Activated naive CD8-positive, alpha-beta T cell treated with anti-CD3 and anti-CD28 coated beads for 36 hours (primary cell): ENCODE results near the gene TLR10. TPM values are rescaled to one million over a fixed set of nuclear protein-coding genes. Genes with fewer than 3 reads are reported as not detected.

Source experiments
- DNase-seq: peaks from one replicate; pipeline ENCODE4 v3.0.0; 2021
- H3K27ac Mint-ChIP-seq: one replicate; pipeline ENCODE4 v1.8.0; 2022; ENCODE audit warnings: mild to moderate bottlenecking, moderate library complexity, mixed read lengths
- H3K27me3 Mint-ChIP-seq: one replicate; pipeline ENCODE4 v1.8.0; 2022; ENCODE audit warnings: mild to moderate bottlenecking, mixed read lengths
- H3K36me3 Mint-ChIP-seq: one replicate; pipeline ENCODE4 v1.8.0; 2021; ENCODE audit warnings: mild to moderate bottlenecking, mixed read lengths
- H3K4me1 Mint-ChIP-seq: one replicate; pipeline ENCODE4 v1.8.0; 2021; ENCODE audit warnings: mixed read lengths
- H3K4me3 Mint-ChIP-seq: one replicate; pipeline ENCODE4 v1.8.0; 2022; ENCODE audit warnings: mild to moderate bottlenecking, moderate library complexity, mixed read lengths
- H3K9me3 Mint-ChIP-seq: one replicate; pipeline ENCODE4 v1.8.0; 2022; ENCODE audit warnings: mixed read lengths
- total RNA-seq, 2 experiments: library from RNA; stranded (reverse); gene quantifications; one replicate each; pipeline ENCODE4 v1.2.3, GENCODE V29; 2021

The TLR10 gene
- total RNA-seq, 2 experiments from 2014 or later: 0.26 to 0.29 TPM

- Mint-ChIP-seq H3K9me3 (peaks cover 11% of the 10 kb centered on the region), H3K4me3 (no peak overlapping the region), H3K36me3 (no peaks in the 10 kb centered on the region), H3K4me1 (peaks cover 14% of the 10 kb centered on the region), H3K27ac (no peak overlapping the region), H3K27me3 (no peaks in the 10 kb centered on the region)
- DNase-seq: no peak
Measured at GRCh38 chr4:38764277-38764676, 18.5 kb downstream of the TLR10 start.

GRCh38 chr4:38762560-38762959, 20.2 kb downstream of the TLR10 start:
- Mint-ChIP-seq H3K27ac (no peak overlapping the region), H3K36me3 (no peaks in the 10 kb centered on the region), H3K4me1 (peaks cover 15% of the 10 kb centered on the region), H3K4me3 (no peak overlapping the region), H3K27me3 (no peaks in the 10 kb centered on the region), H3K9me3 (peaks cover 11% of the 10 kb centered on the region)
- no peak for DNase-seq

GRCh38 chr4:38759790-38760122, 23.0 kb downstream of the TLR10 start:
- Mint-ChIP-seq H3K36me3 (no peaks in the 10 kb centered on the region), H3K4me1 (peaks cover 15% of the 10 kb centered on the region), H3K27me3 (no peaks in the 10 kb centered on the region), H3K4me3 (no peak overlapping the region), H3K9me3 (no peaks in the 10 kb centered on the region), H3K27ac (no peak overlapping the region)
- DNase-seq: no peak

GRCh38 chr4:38759113-38759789, 23.5 kb downstream of the TLR10 start:
- peaks cover 15% of the 10 kb centered on the region for H3K4me1 Mint-ChIP-seq
- no peaks in the 10 kb centered on the region for H3K27me3 Mint-ChIP-seq
- H3K9me3 Mint-ChIP-seq: no peaks in the 10 kb centered on the region
- peak; percentile 54 for DNase-seq
- no peaks in the 10 kb centered on the region for H3K36me3 Mint-ChIP-seq
- H3K4me3 Mint-ChIP-seq: no peak overlapping the region
- H3K27ac Mint-ChIP-seq: no peak overlapping the region

- Mint-ChIP-seq H3K27ac (no peak overlapping the region), H3K9me3 (no peaks in the 10 kb centered on the region)
- DNase-seq: no peak
Measured at GRCh38 chr4:38757945-38758600, 24.7 kb downstream of the TLR10 start.

GRCh38 chr4:38752941-38753806, 29.6 kb downstream of the TLR10 start:
- Mint-ChIP-seq H3K27ac (no peak overlapping the region), H3K36me3 (peaks cover 2% of the 10 kb centered on the region), H3K4me3 (no peak overlapping the region), H3K27me3 (no peaks in the 10 kb centered on the region), H3K9me3 (peaks cover 6% of the 10 kb centered on the region), H3K4me1 (peaks cover 9% of the 10 kb centered on the region)
- DNase-seq: no peak

More at GRCh38 chr4:38757945-38758600, 24.7 kb downstream of the TLR10 start:
- H3K4me1 Mint-ChIP-seq: peaks cover 15% of the 10 kb centered on the region
- H3K27me3 Mint-ChIP-seq: no peaks in the 10 kb centered on the region
- H3K4me3 Mint-ChIP-seq: no peak overlapping the region
- H3K36me3 Mint-ChIP-seq: no peaks in the 10 kb centered on the region

- Mint-ChIP-seq H3K36me3 (peaks cover 2% of the 10 kb centered on the region), H3K9me3 (peaks cover 8% of the 10 kb centered on the region)
Measured at GRCh38 chr4:38752372-38752940, 30.3 kb downstream of the TLR10 start.

GRCh38 chr4:38751341-38752010, 31.3 kb downstream of the TLR10 start:
- Mint-ChIP-seq H3K27me3 (no peaks in the 10 kb centered on the region), H3K27ac (no peak overlapping the region), H3K4me3 (no peak overlapping the region), H3K9me3 (peaks cover 14% of the 10 kb centered on the region), H3K4me1 (peaks cover 9% of the 10 kb centered on the region), H3K36me3 (peaks cover 2% of the 10 kb centered on the region)
- no peak for DNase-seq

More at GRCh38 chr4:38752372-38752940, 30.3 kb downstream of the TLR10 start:
- H3K4me1 Mint-ChIP-seq: peaks cover 9% of the 10 kb centered on the region
- no peak for DNase-seq
- no peak overlapping the region for H3K4me3 Mint-ChIP-seq
- no peak overlapping the region for H3K27ac Mint-ChIP-seq
- no peaks in the 10 kb centered on the region for H3K27me3 Mint-ChIP-seq

- Mint-ChIP-seq H3K27me3 (no peaks in the 10 kb centered on the region), H3K36me3 (peaks cover 2% of the 10 kb centered on the region), H3K4me1 (peaks cover 9% of the 10 kb centered on the region), H3K4me3 (no peak overlapping the region), H3K9me3 (peaks cover 14% of the 10 kb centered on the region), H3K27ac (no peak overlapping the region)
- no peak for DNase-seq
Measured at GRCh38 chr4:38749336-38749735, 33.5 kb downstream of the TLR10 start.

GRCh38 chr4:38747629-38748028, 35.2 kb downstream of the TLR10 start:
- Mint-ChIP-seq H3K4me1 (peaks cover 14% of the 10 kb centered on the region), H3K27me3 (no peaks in the 10 kb centered on the region), H3K9me3 (peaks cover 14% of the 10 kb centered on the region), H3K27ac (no peak overlapping the region), H3K4me3 (no peak overlapping the region), H3K36me3 (peaks cover 2% of the 10 kb centered on the region)
- DNase-seq: no peak

GRCh38 chr4:38745881-38746280, 36.9 kb downstream of the TLR10 start:
- Mint-ChIP-seq H3K27ac (no peak overlapping the region), H3K9me3 (peaks cover 14% of the 10 kb centered on the region), H3K36me3 (peaks cover 2% of the 10 kb centered on the region), H3K4me3 (no peak overlapping the region), H3K4me1 (peaks cover 6% of the 10 kb centered on the region), H3K27me3 (no peaks in the 10 kb centered on the region)
- DNase-seq: no peak

- Mint-ChIP-seq H3K27ac (no peak overlapping the region), H3K9me3 (peaks cover 14% of the 10 kb centered on the region), H3K36me3 (peaks cover 2% of the 10 kb centered on the region), H3K4me3 (no peak overlapping the region), H3K4me1 (peaks cover 5% of the 10 kb centered on the region), H3K27me3 (no peaks in the 10 kb centered on the region)
- no peak for DNase-seq
Measured at GRCh38 chr4:38743866-38744265, 38.9 kb downstream of the TLR10 start.

GRCh38 chr4:38740303-38740702, 42.5 kb downstream of the TLR10 start:
- Mint-ChIP-seq H3K9me3 (no peaks in the 10 kb centered on the region), H3K36me3 (no peaks in the 10 kb centered on the region), H3K27ac (no peak overlapping the region)

GRCh38 chr4:38738940-38739803, 43.6 kb downstream of the TLR10 start:
- Mint-ChIP-seq H3K4me1 (peaks cover 5% of the 10 kb centered on the region), H3K4me3 (no peak overlapping the region), H3K9me3 (no peaks in the 10 kb centered on the region), H3K27ac (no peak overlapping the region), H3K36me3 (no peaks in the 10 kb centered on the region), H3K27me3 (no peaks in the 10 kb centered on the region)
- no peak for DNase-seq

More at GRCh38 chr4:38740303-38740702, 42.5 kb downstream of the TLR10 start:
- H3K4me1 Mint-ChIP-seq: peaks cover 5% of the 10 kb centered on the region
- DNase-seq: no peak
- H3K4me3 Mint-ChIP-seq: no peak overlapping the region
- no peaks in the 10 kb centered on the region for H3K27me3 Mint-ChIP-seq
